Astrocyte (in vitro differentiated cells and primary cell): ENCODE data around the gene GNMT. TPM values are rescaled to one million over a fixed set of nuclear protein-coding genes. Genes with fewer than 3 reads are reported as not detected.
A peak's percentile ranks its signal among the peaks of the same experiment; 100 is the strongest.

Source experiments
- DNase-seq: peaks from one replicate; pipeline ENCODE4 v3.0.0-alpha.2; 2010; ENCODE audit warnings: low read depth
- FAIRE-seq: peaks from 2 replicates; lab custom pipeline; 2011; peaks lifted over from hg19 to GRCh38; lab: Jason Lieb, UNC
- H2AFZ ChIP-seq: 2 replicates; pipeline ENCODE4 v1.6.0; 2012; ENCODE audit warnings: low read depth, low read length, inconsistent platforms
- H3K27ac ChIP-seq: 2 replicates; pipeline ENCODE4 v1.5.1; 2011; ENCODE audit warnings: low read depth, low read length, inconsistent platforms
- H3K27me3 ChIP-seq: 2 replicates; pipeline ENCODE4 v1.6.0; 2011; ENCODE audit warnings: low read length, inconsistent platforms; ENCODE audit not compliant: insufficient read depth
- H3K36me3 ChIP-seq: 2 replicates; pipeline ENCODE4 v1.5.1; 2011; ENCODE audit warnings: low read length, inconsistent platforms; ENCODE audit not compliant: insufficient read depth
- H3K4me1 ChIP-seq: 2 replicates; pipeline ENCODE4 v1.5.1; 2011; ENCODE audit warnings: low read length, inconsistent platforms; ENCODE audit not compliant: insufficient read depth
- H3K4me2 ChIP-seq: 2 replicates; pipeline ENCODE4 v1.6.0; 2012; ENCODE audit warnings: low read length, inconsistent platforms
- H3K4me3 ChIP-seq: 2 replicates; pipeline ENCODE4 v1.5.1; 2011; ENCODE audit warnings: low read depth, mild to moderate bottlenecking, low read length, inconsistent platforms; ENCODE audit not compliant: insufficient read depth
- H3K79me2 ChIP-seq: 2 replicates; pipeline ENCODE4 v1.6.0; 2012; ENCODE audit warnings: mild to moderate bottlenecking, low read length, inconsistent platforms; ENCODE audit not compliant: insufficient read depth
- H3K9ac ChIP-seq: 2 replicates; pipeline ENCODE4 v1.6.0; 2012; ENCODE audit warnings: mild to moderate bottlenecking, low read length, inconsistent platforms
- H3K9me3 ChIP-seq: 2 replicates; pipeline ENCODE4 v1.5.1; 2012; ENCODE audit warnings: low read depth, mild to moderate bottlenecking, low read length, inconsistent platforms; ENCODE audit not compliant: insufficient read depth
- H4K20me1 ChIP-seq: 2 replicates; pipeline ENCODE4 v1.6.0; 2012; ENCODE audit warnings: low read length, inconsistent platforms; ENCODE audit not compliant: insufficient read depth
- H3K27ac Mint-ChIP-seq: one replicate; pipeline ENCODE4 v1.8.0; 2021; ENCODE audit warnings: mild to moderate bottlenecking, mixed read lengths; ENCODE audit not compliant: unreplicated experiment
- H3K27me3 Mint-ChIP-seq: one replicate; pipeline ENCODE4 v1.8.0; 2021; ENCODE audit warnings: low read depth, mixed read lengths; ENCODE audit not compliant: unreplicated experiment
- H3K36me3 Mint-ChIP-seq: one replicate; pipeline ENCODE4 v1.8.0; 2021; ENCODE audit warnings: low read depth, mixed read lengths; ENCODE audit not compliant: unreplicated experiment
- H3K4me1 Mint-ChIP-seq: one replicate; pipeline ENCODE4 v1.8.0; 2021; ENCODE audit warnings: low read depth, mixed read lengths; ENCODE audit not compliant: unreplicated experiment
- H3K4me3 Mint-ChIP-seq: one replicate; pipeline ENCODE4 v1.8.0; 2021; ENCODE audit warnings: mild to moderate bottlenecking, moderate library complexity, mixed read lengths; ENCODE audit not compliant: unreplicated experiment
- H3K9me3 Mint-ChIP-seq: one replicate; pipeline ENCODE4 v1.8.0; 2021; ENCODE audit warnings: mild to moderate bottlenecking, mixed read lengths; ENCODE audit not compliant: unreplicated experiment
- EZH2 ChIP-seq: IDR thresholded peaks from 2 replicates; pipeline ENCODE4 v1.6.1; 2012; ENCODE audit warnings: mild to moderate bottlenecking, low read length, inconsistent platforms; ENCODE audit not compliant: insufficient read depth
- total RNA-seq: library from RNA; stranded (reverse); gene quantifications from 2 replicates; pipeline ENCODE4 v1.2.1, GENCODE V29; 2021
- TF ChIP-seq, protein P1 (sequence below): IDR thresholded peaks from 2 replicates; pipeline ENCODE4 v1.5.1; 2011; ENCODE audit warnings: low read depth, mild to moderate bottlenecking, inconsistent platforms, low read length, moderate library complexity; ENCODE audit not compliant: insufficient read depth

GNMT gene
- total RNA-seq, 1 donor from 2014 or later = 0.68 TPM

DNA sequence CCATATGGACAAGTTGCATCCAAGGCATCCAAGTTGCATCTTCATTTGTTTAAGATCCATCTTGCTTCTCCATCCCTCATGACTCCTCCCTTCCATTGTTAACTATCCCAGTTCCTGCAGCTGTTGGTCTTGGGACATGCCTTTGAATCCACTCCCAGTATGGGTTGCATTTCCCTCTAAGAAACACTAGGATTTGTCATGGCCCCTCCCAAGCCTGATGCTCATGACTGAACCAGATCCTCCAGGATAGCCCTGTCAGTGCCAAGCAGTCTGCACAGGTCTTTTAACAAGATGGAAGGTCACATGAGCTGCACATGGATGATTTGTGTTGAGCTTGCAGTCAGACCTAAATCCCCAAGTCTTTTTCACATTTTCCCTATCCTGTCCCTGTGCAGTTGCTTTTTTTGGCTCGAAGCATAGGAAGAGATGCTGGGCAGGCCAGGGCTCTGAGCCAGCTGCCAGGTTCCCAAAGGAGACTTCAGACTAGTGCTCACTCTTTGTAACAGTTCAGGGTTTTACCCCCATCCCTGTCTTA, 28.0 kb downstream of the GNMT start:
- Histone ChIP-seq H3K79me2 (peaks cover 53% of the 10 kb centered on the region), H3K4me1 (peaks cover 21% of the 10 kb centered on the region), H3K4me2 (no peak overlapping the region), H3K27ac (no peak overlapping the region), H3K9ac (no peak overlapping the region), H3K27me3 (no peaks in the 10 kb centered on the region), H3K36me3 (peaks cover 10% of the 10 kb centered on the region), H3K4me3 (no peak overlapping the region), H4K20me1 (peaks cover 61% of the 10 kb centered on the region), H2AFZ (no peak overlapping the region), H3K9me3 (no peaks in the 10 kb centered on the region)
- FAIRE-seq (no peak), DNase-seq (peak; percentile 12)
- H3K27ac Mint-ChIP-seq = no peak overlapping the region
- H3K4me1 Mint-ChIP-seq = peaks cover 27% of the 10 kb centered on the region
- no peaks in the 10 kb centered on the region for H3K27me3 Mint-ChIP-seq
- no peaks in the 10 kb centered on the region for H3K9me3 Mint-ChIP-seq
- TF ChIP-seq, protein P1, sequence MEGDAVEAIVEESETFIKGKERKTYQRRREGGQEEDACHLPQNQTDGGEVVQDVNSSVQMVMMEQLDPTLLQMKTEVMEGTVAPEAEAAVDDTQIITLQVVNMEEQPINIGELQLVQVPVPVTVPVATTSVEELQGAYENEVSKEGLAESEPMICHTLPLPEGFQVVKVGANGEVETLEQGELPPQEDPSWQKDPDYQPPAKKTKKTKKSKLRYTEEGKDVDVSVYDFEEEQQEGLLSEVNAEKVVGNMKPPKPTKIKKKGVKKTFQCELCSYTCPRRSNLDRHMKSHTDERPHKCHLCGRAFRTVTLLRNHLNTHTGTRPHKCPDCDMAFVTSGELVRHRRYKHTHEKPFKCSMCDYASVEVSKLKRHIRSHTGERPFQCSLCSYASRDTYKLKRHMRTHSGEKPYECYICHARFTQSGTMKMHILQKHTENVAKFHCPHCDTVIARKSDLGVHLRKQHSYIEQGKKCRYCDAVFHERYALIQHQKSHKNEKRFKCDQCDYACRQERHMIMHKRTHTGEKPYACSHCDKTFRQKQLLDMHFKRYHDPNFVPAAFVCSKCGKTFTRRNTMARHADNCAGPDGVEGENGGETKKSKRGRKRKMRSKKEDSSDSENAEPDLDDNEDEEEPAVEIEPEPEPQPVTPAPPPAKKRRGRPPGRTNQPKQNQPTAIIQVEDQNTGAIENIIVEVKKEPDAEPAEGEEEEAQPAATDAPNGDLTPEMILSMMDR = no peak
- no peak for TF ChIP-seq EZH2
- H3K4me3 Mint-ChIP-seq = no peak overlapping the region
- H3K36me3 Mint-ChIP-seq = peaks cover 13% of the 10 kb centered on the region

DNA sequence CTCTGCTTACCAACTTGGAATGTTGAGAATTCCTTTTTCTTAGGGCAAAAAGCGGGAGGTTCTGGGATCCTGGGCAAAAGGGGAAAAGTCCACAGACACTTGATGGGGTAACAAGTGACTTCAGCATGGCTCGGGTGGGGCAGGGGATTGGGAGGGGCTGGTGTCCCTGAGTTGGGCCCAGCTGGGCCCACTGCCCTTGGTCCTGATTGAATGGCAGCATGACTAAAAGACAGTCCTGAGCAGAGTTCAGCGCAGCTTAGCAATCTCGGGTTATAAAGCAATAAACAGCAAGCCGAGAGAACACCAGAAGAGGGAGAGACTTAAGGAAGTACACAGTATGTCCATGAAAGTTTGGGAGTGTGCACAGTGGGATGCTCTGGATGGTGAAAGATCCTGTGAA, 29.4 kb downstream of the GNMT start:
- Mint-ChIP-seq H3K4me1 (peaks cover 27% of the 10 kb centered on the region), H3K4me3 (no peak overlapping the region), H3K36me3 (peaks cover 14% of the 10 kb centered on the region), H3K27me3 (no peaks in the 10 kb centered on the region), H3K9me3 (no peaks in the 10 kb centered on the region), H3K27ac (no peak overlapping the region)
- no peak overlapping the region for H2AFZ ChIP-seq
- H3K79me2 ChIP-seq = peaks cover 52% of the 10 kb centered on the region
- no peak for TF ChIP-seq EZH2
- TF ChIP-seq, protein P1 = no peak
- H4K20me1 ChIP-seq = peaks cover 63% of the 10 kb centered on the region
- no peak overlapping the region for H3K9ac ChIP-seq
- H3K36me3 ChIP-seq = peaks cover 12% of the 10 kb centered on the region
- no peak for FAIRE-seq
- no peak overlapping the region for H3K27ac ChIP-seq
- no peak overlapping the region for H3K4me3 ChIP-seq
- H3K9me3 ChIP-seq = no peaks in the 10 kb centered on the region
- no peak for DNase-seq
- no peak overlapping the region for H3K4me2 ChIP-seq
- peaks cover 17% of the 10 kb centered on the region for H3K4me1 ChIP-seq
- H3K27me3 ChIP-seq = no peaks in the 10 kb centered on the region

DNA sequence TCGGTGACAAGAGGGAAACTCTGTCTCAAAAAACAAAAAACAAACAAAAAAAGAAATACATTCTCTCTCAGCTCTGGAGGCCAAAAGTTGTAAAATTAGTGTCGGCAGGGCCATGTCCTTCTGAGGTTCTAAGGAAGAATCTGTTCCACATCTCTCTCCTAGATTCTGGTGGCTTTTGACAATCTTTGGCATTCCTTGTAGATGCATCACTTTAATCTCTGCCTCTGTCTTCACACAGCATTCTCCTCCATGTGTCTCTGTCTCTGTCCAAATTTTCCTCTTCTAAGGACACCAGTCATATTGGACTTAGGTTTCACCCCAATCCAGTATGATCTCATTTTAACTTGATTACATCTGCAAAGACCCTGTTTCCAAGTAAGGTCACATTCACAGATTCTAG, 32.9 kb downstream of the GNMT start:
- no peak overlapping the region for H3K4me2 ChIP-seq
- no peak overlapping the region for H3K9ac ChIP-seq
- peaks cover 12% of the 10 kb centered on the region for H3K36me3 ChIP-seq
- no peaks in the 10 kb centered on the region for H3K9me3 ChIP-seq
- H3K9me3 Mint-ChIP-seq = no peaks in the 10 kb centered on the region
- H3K27me3 ChIP-seq = no peaks in the 10 kb centered on the region
- DNase-seq (no peak), FAIRE-seq (peak; percentile 47)
- H3K79me2 ChIP-seq = peaks cover 28% of the 10 kb centered on the region
- peaks cover 29% of the 10 kb centered on the region for H4K20me1 ChIP-seq
- H3K36me3 Mint-ChIP-seq = peaks cover 12% of the 10 kb centered on the region
- peak overlapping the region; percentile 13 for H3K27ac Mint-ChIP-seq
- no peak overlapping the region for H3K4me3 Mint-ChIP-seq
- no peaks in the 10 kb centered on the region for H3K4me1 ChIP-seq
- H2AFZ ChIP-seq = no peak overlapping the region
- H3K27ac ChIP-seq = no peak overlapping the region
- H3K4me1 Mint-ChIP-seq = peaks cover 4% of the 10 kb centered on the region
- H3K4me3 ChIP-seq = no peak overlapping the region
- TF ChIP-seq EZH2 = no peak
- TF ChIP-seq, protein P1 = no peak
- H3K27me3 Mint-ChIP-seq = no peaks in the 10 kb centered on the region
